ENCODE results near the gene CALN1. TPM values are rescaled to one million over a fixed set of nuclear protein-coding genes. Genes with fewer than 3 reads are reported as not detected.

CALN1 gene
- total and polyA plus RNA-seq, 9 of the 15 experiments (the other 6 are each of a cell fraction or from before 2014, with no cell fraction given): 1.4 to 7.5 (median 3.3) TPM

- no peaks in the 10 kb centered on the region for H3K36me3 ChIP-seq (ENCODE audit: control insufficient read depth, insufficient read depth, low read length)
- TF ChIP-seq ZBTB26 (CRISPR knock-in tag; IDR thresholded peaks at IDR 0.05) (no peak), STAT5B (CRISPR knock-in tag; IDR thresholded peaks at IDR 0.05) (no peak), FOXJ2 (tag; IDR thresholded peaks at IDR 0.05) (no peak), NR2F6 (CRISPR knock-in tag; IDR thresholded peaks at IDR 0.05) (no peak), CHD2 (IDR thresholded peaks at IDR 0.05; ENCODE audit: low read depth, low read length) (no peak), TARDBP (IDR thresholded peaks at IDR 0.05) (no peak), ZNF699 (CRISPR knock-in tag; IDR thresholded peaks at IDR 0.05; ENCODE audit: insufficient replicate concordance) (no peak), ZNF584 (CRISPR knock-in tag; IDR thresholded peaks at IDR 0.05; ENCODE audit: low read depth) (no peak), DMBX1 (CRISPR knock-in tag; IDR thresholded peaks at IDR 0.05; ENCODE audit: borderline replicate concordance) (no peak), PRDM10 (IDR thresholded peaks at IDR 0.05; ENCODE audit: partially characterized antibody) (no peak), ZNF668 (CRISPR knock-in tag; IDR thresholded peaks at IDR 0.05) (no peak), BHLHE40 (IDR thresholded peaks at IDR 0.05; ENCODE audit: low read length) (no peak), MIER1 (IDR thresholded peaks at IDR 0.05; ENCODE audit: low read depth) (no peak), SIN3A (IDR thresholded peaks at IDR 0.05; ENCODE audit: borderline replicate concordance in 2 of 2, control insufficient read depth in 1 of 2, low read depth in 2 of 2, low read length in 2 of 2) (no peak), HDAC3 (IDR thresholded peaks at IDR 0.05; ENCODE audit: borderline replicate concordance, partially characterized antibody) (no peak), USF2 (CRISPR knock-in tag; IDR thresholded peaks at IDR 0.05) (no peak)
- no peak overlapping the region for H3K4me3 ChIP-seq
- CTCF ChIA-PET (ENCODE audit: low intra/inter-chr PET ratio): no interaction called here
- H3K4me1 ChIP-seq (replicated peaks in 1 of 2; ENCODE audit: control insufficient read depth in 2 of 2, insufficient read depth in 2 of 2, low read length in 2 of 2): no peaks in the 10 kb centered on the region
- in situ Hi-C loops (cut with MboI): no loop called here
- intact Hi-C loops (cut with micrococcal nuclease): no loop called here
- DNase-seq (ENCODE audit: extremely low read depth in 1 of 4, low spot score in 3 of 4) (no peak), ATAC-seq (no peak), FAIRE-seq (no peak)
- H3K79me2 ChIP-seq (ENCODE audit: control insufficient read depth, insufficient read depth, low read length): no peaks in the 10 kb centered on the region
- no peak overlapping the region for H3K9ac ChIP-seq (ENCODE audit: insufficient read depth in 1 of 2, low read depth in 2 of 2, low read length in 2 of 2)
- WGBS (ENCODE audit: insufficient coverage, low coverage, missing lambda C conversion rate): 12% methylated on average over 1 of the region's 1 CpG
- no peak overlapping the region for H2AFZ ChIP-seq (ENCODE audit: low read depth, low read length)
- H3K9me3 ChIP-seq (replicated peaks; ENCODE audit: control insufficient read depth, insufficient read depth, low read depth, low read length): no peaks in the 10 kb centered on the region
- no peak overlapping the region for H3K27ac ChIP-seq (ENCODE audit: extremely low read depth, low read depth, low read length)
- no peaks in the 10 kb centered on the region for H3K27me3 ChIP-seq (ENCODE audit: control insufficient read depth in 2 of 2, insufficient read depth in 2 of 2, low read length in 2 of 2)
- POLR2A ChIA-PET: no interaction called here
- no peaks in the 10 kb centered on the region for H3K9me1 ChIP-seq (ENCODE audit: control insufficient read depth, insufficient read depth, low read length)
- no TSS peak for BruUV-seq (replicated peaks)
- H4K20me1 ChIP-seq (replicated peaks; ENCODE audit: control insufficient read depth, insufficient read depth, low read length): no peaks in the 10 kb centered on the region
- H3K4me2 ChIP-seq (ENCODE audit: insufficient read depth, low read length): no peak overlapping the region
Observed at GRCh38 chr7:71905821-71906220, 506.3 kb downstream of the CALN1 start.
